PC-3 (cell line): ENCODE measurements around the gene LHX2. TPM values are rescaled to one million over a fixed set of nuclear protein-coding genes. Genes with fewer than 3 reads are reported as not detected.
"Not testable (repeated sequence)": the region's sequence is repeated elsewhere in the genome, so short reads cannot be mapped to it uniquely, and the experiment has no call there.

Source experiments
- ATAC-seq: fragments of 200-7000 bp; cut with Tn5 transposase; 2 replicates; pipeline ENCODE4 v1.9.1; 2020; ENCODE audit warnings: mild to moderate bottlenecking, moderate library complexity
- BruUV-seq: library from RNA; stranded (reverse); fragments of 400-500 nt; replicated peaks from 2 replicates; lab custom pipeline; 2021; lab: Mats Ljungman, UMichigan
- CTCF ChIA-PET: fragments of 300-600 bp; sonication (Branson Sonifier 250); formaldehyde crosslinking; loops from one replicate; lab custom pipeline; 2022; ENCODE audit warnings: antibody characterized with exemption; lab: Charles Lee
- POLR2A ChIA-PET: fragments of 300-600 bp; sonication (Branson Sonifier 250); formaldehyde crosslinking; loops from one replicate; lab custom pipeline; 2022; ENCODE audit warnings: antibody characterized with exemption; ENCODE audit not compliant: unreplicated experiment; lab: Charles Lee
- DNase-seq: peaks from one replicate; pipeline ENCODE4 v3.0.0-alpha.2; 2015
- H2AFZ ChIP-seq: fragments of 300-600 bp; sonication (generic); 2 replicates; pipeline ENCODE4 v1.6.0; 2016; ENCODE audit warnings: antibody characterized with exemption, low read length
- H3F3A ChIP-seq: fragments of 300-600 bp; sonication (generic); one replicate; pipeline ENCODE4 v1.6.0; 2017; ENCODE audit warnings: antibody characterized with exemption, low read length, control low read depth, mild to moderate bottlenecking; ENCODE audit not compliant: unreplicated experiment
- H3K27ac ChIP-seq: fragments of 300-600 bp; sonication (generic); 2 replicates; pipeline ENCODE4 v1.5.1; 2016; ENCODE audit warnings: mild to moderate bottlenecking, low read length
- H3K27me3 ChIP-seq: fragments of 300-600 bp; sonication (generic); 2 replicates; pipeline ENCODE4 v1.6.1; 2016; ENCODE audit warnings: low read length, mixed read lengths
- H3K36me3 ChIP-seq: fragments of 300-600 bp; sonication (generic); 2 replicates; pipeline ENCODE4 v1.6.1; 2016; ENCODE audit warnings: low read depth, mixed run types, low read length, mixed read lengths
- H3K4me1 ChIP-seq: fragments of 300-600 bp; sonication (generic); 2 replicates; pipeline ENCODE4 v1.5.1; 2016; ENCODE audit warnings: low read length; ENCODE audit not compliant: insufficient read depth
- H3K4me2 ChIP-seq: fragments of 300-600 bp; sonication (generic); 2 replicates; pipeline ENCODE4 v1.6.0; 2016; ENCODE audit warnings: low read length
- H3K4me3 ChIP-seq: fragments of 300-600 bp; sonication (generic); 2 replicates; pipeline ENCODE4 v1.5.1; 2016; ENCODE audit warnings: mild to moderate bottlenecking, low read length, mixed read lengths
- H3K79me2 ChIP-seq: fragments of 300-600 bp; sonication (generic); 2 replicates; pipeline ENCODE4 v1.6.1; 2017; ENCODE audit warnings: low read length, mixed read lengths
- H3K9ac ChIP-seq: fragments of 300-600 bp; sonication (generic); 2 replicates; pipeline ENCODE4 v1.6.0; 2016; ENCODE audit warnings: mild to moderate bottlenecking, low read length
- H3K9me2 ChIP-seq: fragments of 300-600 bp; sonication (generic); replicated peaks from 2 replicates; pipeline ENCODE4 v1.6.1; 2016; ENCODE audit warnings: mixed run types, low read length, mixed read lengths
- H3K9me3 ChIP-seq: fragments of 300-600 bp; sonication (generic); 2 replicates; pipeline ENCODE4 v1.6.1; 2016; ENCODE audit warnings: low read length, mixed read lengths
- H4K20me1 ChIP-seq: fragments of 300-600 bp; sonication (generic); 2 replicates; pipeline ENCODE4 v1.6.1; 2016; ENCODE audit warnings: low read length, mixed read lengths
- CTCF ChIP-seq: fragments of 300-600 bp; sonication (generic); conservative IDR thresholded peaks from 2 replicates; pipeline ENCODE4 v1.5.1; 2017; ENCODE audit warnings: antibody characterized with exemption, low read depth, mild to moderate bottlenecking, low read length
- EZH2 ChIP-seq: fragments of 300-600 bp; sonication (generic); IDR thresholded peaks from one replicate; pipeline ENCODE4 v1.6.1; 2017; ENCODE audit warnings: antibody characterized with exemption, mild to moderate bottlenecking, low read length; ENCODE audit not compliant: unreplicated experiment
- EZH2phosphoT487 ChIP-seq: fragments of 300-600 bp; sonication (generic); IDR thresholded peaks from 2 replicates; pipeline ENCODE4 v1.6.1; 2018; ENCODE audit warnings: mild to moderate bottlenecking, antibody characterized with exemption, low read length, borderline replicate concordance
- intact Hi-C: fragments of 100-400 bp; cut with micrococcal nuclease; formaldehyde crosslinking; loops from 2 replicates; pipeline ENCODE4 v1.9.0; 2023
- total RNA-seq: library from RNA; depleted of rRNA; stranded (reverse); fragments of >200 nt; gene quantifications from 2 replicates; pipeline ENCODE4 v1.2.3, GENCODE V29; 2014

LHX2 gene
- total RNA-seq, 1 experiment from 2014 or later, result 1.1 TPM

GRCh38 chr9:123984802-123985201 is 26.8 kb upstream of the LHX2 start:
- intact Hi-C loops, result no loop called here
- Histone ChIP-seq H3K4me2 (no peak overlapping the region), H3K36me3 (no peaks in the 10 kb centered on the region), H3K27me3 (peaks cover 9% of the 10 kb centered on the region; the same call in 1 of the 2 replicates), H2AFZ (no peak overlapping the region), H3F3A (no peaks in the 10 kb centered on the region), H4K20me1 (no peaks in the 10 kb centered on the region), H3K9ac (no peak overlapping the region), H3K9me2 (no peaks in the 10 kb centered on the region), H3K9me3 (no peaks in the 10 kb centered on the region), H3K4me3 (no peak overlapping the region), H3K27ac (no peak overlapping the region), H3K79me2 (no peaks in the 10 kb centered on the region), H3K4me1 (no peaks in the 10 kb centered on the region)
- TF ChIP-seq EZH2phosphoT487 (no peak), EZH2 (no peak), CTCF (no peak)
- POLR2A ChIA-PET, result interaction anchor here (0.6 kb wide), 1 partner anchor 154 kb away, joined by 6 read pairs; no protein-coding TSS in a partner anchor
- ATAC-seq, result no peak
- no TSS peak for BruUV-seq
- CTCF ChIA-PET, result no interaction called here
- DNase-seq, result no peak

GRCh38 chr9:123985869-123986268 is 25.7 kb upstream of the LHX2 start:
- no peak overlapping the region for H3K27ac ChIP-seq
- DNase-seq (no peak), ATAC-seq (no peak)
- H3K9ac ChIP-seq, result no peak overlapping the region
- no peaks in the 10 kb centered on the region for H3K36me3 ChIP-seq
- intact Hi-C loops, result no loop called here
- no TSS peak for BruUV-seq
- H3K27me3 ChIP-seq, result peaks cover 12% of the 10 kb centered on the region
- no peak overlapping the region for H3K4me3 ChIP-seq
- H3K79me2 ChIP-seq, result no peaks in the 10 kb centered on the region
- ChIA-PET POLR2A (no interaction called here), CTCF (no interaction called here)
- H3F3A ChIP-seq, result no peaks in the 10 kb centered on the region
- no peaks in the 10 kb centered on the region for H3K4me1 ChIP-seq
- TF ChIP-seq EZH2phosphoT487 (no peak), EZH2 (no peak), CTCF (no peak)
- H3K9me3 ChIP-seq, result no peaks in the 10 kb centered on the region
- no peaks in the 10 kb centered on the region for H3K9me2 ChIP-seq
- no peak overlapping the region for H2AFZ ChIP-seq
- no peaks in the 10 kb centered on the region for H4K20me1 ChIP-seq
- no peak overlapping the region for H3K4me2 ChIP-seq

- peaks cover 26% of the 10 kb centered on the region for H3K27me3 ChIP-seq
- H3K4me3 ChIP-seq, result no peak overlapping the region
- no peaks in the 10 kb centered on the region for H3F3A ChIP-seq
- H3K27ac ChIP-seq, result no peak overlapping the region
- H3K4me1 ChIP-seq, result no peaks in the 10 kb centered on the region
- no peak overlapping the region for H3K9ac ChIP-seq
- H3K4me2 ChIP-seq, result no peak overlapping the region
- intact Hi-C loops, result no loop called here
- no peaks in the 10 kb centered on the region for H3K9me2 ChIP-seq
- no peaks in the 10 kb centered on the region for H3K36me3 ChIP-seq
- H2AFZ ChIP-seq, result no peak overlapping the region
- ATAC-seq (no peak), DNase-seq (no peak)
- H3K9me3 ChIP-seq, result no peaks in the 10 kb centered on the region
- no TSS peak for BruUV-seq
- POLR2A ChIA-PET, result no interaction called here
- no peaks in the 10 kb centered on the region for H3K79me2 ChIP-seq
- H4K20me1 ChIP-seq, result no peaks in the 10 kb centered on the region
- CTCF ChIA-PET, result no interaction called here
- TF ChIP-seq CTCF (no peak), EZH2 (no peak), EZH2phosphoT487 (no peak)
These were observed 21.1 kb upstream of the LHX2 start for GRCh38 chr9:123990427-123990826.

GRCh38 chr9:123992679-123993078 is 18.9 kb upstream of the LHX2 start:
- POLR2A ChIA-PET, H3K36me3 ChIP-seq, H3K79me2 ChIP-seq, H2AFZ ChIP-seq, H3K9me2 ChIP-seq, H3K4me2 ChIP-seq, H4K20me1 ChIP-seq, H3K9me3 ChIP-seq, CTCF ChIA-PET, ATAC-seq, H3K4me3 ChIP-seq, DNase-seq, H3K27ac ChIP-seq, H3K9ac ChIP-seq, H3F3A ChIP-seq, intact Hi-C loops, BruUV-seq, H3K4me1 ChIP-seq: not testable (repeated sequence)
- H3K27me3 ChIP-seq, result peaks cover 49% of the 10 kb centered on the region
